Progenitor cell of endocrine pancreas (in vitro differentiated cells): ENCODE measurements around the gene ZNF407. TPM values are rescaled to one million over a fixed set of nuclear protein-coding genes. Genes with fewer than 3 reads are reported as not detected.

ENCODE experiments used
- DNase-seq: peaks from one replicate; pipeline ENCODE4 v3.0.0; 2021; ENCODE audit warnings: low spot score; ENCODE audit not compliant: unreplicated experiment
- H3K27ac Mint-ChIP-seq: 2 replicates; pipeline ENCODE4 v1.8.0; 2021; ENCODE audit warnings: mild to moderate bottlenecking, moderate library complexity, mixed read lengths
- H3K27me3 Mint-ChIP-seq: 2 replicates; pipeline ENCODE4 v1.8.0; 2021; ENCODE audit warnings: mixed read lengths
- H3K36me3 Mint-ChIP-seq: 2 replicates; pipeline ENCODE4 v1.8.0; 2022; ENCODE audit warnings: mixed read lengths; ENCODE audit not compliant: insufficient read depth
- H3K4me1 Mint-ChIP-seq: 2 replicates; pipeline ENCODE4 v1.8.0; 2021; ENCODE audit warnings: low read depth, mixed read lengths
- H3K4me3 Mint-ChIP-seq: 2 replicates; pipeline ENCODE4 v1.8.0; 2021; ENCODE audit warnings: low read depth, mild to moderate bottlenecking, moderate library complexity, mixed read lengths
- H3K9me3 Mint-ChIP-seq: 2 replicates; pipeline ENCODE4 v1.8.0; 2021; ENCODE audit warnings: low read depth, mixed read lengths
- CTCF ChIP-seq: fragments of 200-600 bp; sonication (generic); IDR thresholded peaks from one replicate; pipeline ENCODE4 v1.5.0; 2021; ENCODE audit warnings: antibody characterized with exemption, mild to moderate bottlenecking; ENCODE audit not compliant: unreplicated experiment
- total RNA-seq: library from RNA; stranded (reverse); gene quantifications from 2 replicates; pipeline ENCODE4 v1.2.1, GENCODE V29; 2021

ZNF407 gene
- total RNA-seq, 1 donor from 2014 or later = 18.1 TPM

DNA sequence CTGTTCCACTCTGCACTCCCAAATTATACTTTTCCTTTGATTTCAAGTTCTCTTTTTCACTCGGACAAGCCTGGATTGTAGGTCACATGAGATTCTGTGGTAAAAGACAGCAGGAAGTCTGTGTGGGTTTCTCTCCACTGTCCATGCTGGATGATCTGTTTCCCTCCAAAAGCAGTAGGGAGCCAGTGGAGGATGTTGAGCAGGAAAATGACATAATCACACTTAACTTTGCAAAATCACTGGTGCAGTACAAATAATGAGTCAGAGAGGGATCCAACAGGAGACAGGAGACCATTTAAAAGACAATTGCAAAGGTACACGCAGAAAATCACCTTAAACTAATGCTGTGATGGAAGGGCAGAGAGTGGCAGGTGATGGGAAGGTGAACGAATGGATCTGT, 301.3 kb downstream of the ZNF407 start:
- Mint-ChIP-seq H3K27me3 (peaks cover 5% of the 10 kb centered on the region), H3K9me3 (no peaks in the 10 kb centered on the region), H3K36me3 (no peaks in the 10 kb centered on the region), H3K27ac (no peak overlapping the region), H3K4me3 (no peak overlapping the region), H3K4me1 (peaks cover 19% of the 10 kb centered on the region)
- TF ChIP-seq CTCF = no peak
- DNase-seq = no peak

- Mint-ChIP-seq H3K27me3 (peaks cover 5% of the 10 kb centered on the region), H3K4me3 (no peak overlapping the region), H3K9me3 (no peaks in the 10 kb centered on the region), H3K36me3 (no peaks in the 10 kb centered on the region), H3K27ac (no peak overlapping the region), H3K4me1 (peaks cover 19% of the 10 kb centered on the region)
- no peak for DNase-seq
- no peak for TF ChIP-seq CTCF
Measured at GRCh38 chr18:74899554-74899953, 301.9 kb downstream of the ZNF407 start.

GRCh38 chr18:74901362-74902146, 303.9 kb downstream of the ZNF407 start:
- DNase-seq = no peak
- no peak overlapping the region for H3K27ac Mint-ChIP-seq
- H3K9me3 Mint-ChIP-seq = no peaks in the 10 kb centered on the region
- H3K4me3 Mint-ChIP-seq = no peak overlapping the region
- H3K36me3 Mint-ChIP-seq = no peaks in the 10 kb centered on the region
- H3K27me3 Mint-ChIP-seq = peaks cover 5% of the 10 kb centered on the region
- H3K4me1 Mint-ChIP-seq = peaks cover 8% of the 10 kb centered on the region
- TF ChIP-seq CTCF = no peak

DNA sequence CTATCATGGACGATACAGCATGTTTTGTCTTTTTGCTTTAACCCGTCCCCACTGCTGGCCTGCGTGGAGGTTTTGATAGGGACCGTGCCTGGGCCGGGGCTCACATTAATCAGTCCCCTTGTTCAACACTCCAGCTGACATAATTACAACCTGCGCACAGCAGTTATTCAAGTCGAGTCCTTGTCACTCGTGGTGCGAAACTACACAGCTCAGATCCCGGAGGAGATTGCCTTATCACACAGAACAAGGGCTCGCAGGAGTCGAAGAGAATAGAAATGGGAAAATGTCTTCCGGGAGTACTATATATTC, 304.4 kb downstream of the ZNF407 start:
- H3K4me3 Mint-ChIP-seq = no peak overlapping the region
- DNase-seq = no peak
- H3K27ac Mint-ChIP-seq = no peak overlapping the region
- H3K36me3 Mint-ChIP-seq = no peaks in the 10 kb centered on the region
- no peak for TF ChIP-seq CTCF
- no peaks in the 10 kb centered on the region for H3K9me3 Mint-ChIP-seq
- peaks cover 4% of the 10 kb centered on the region for H3K4me1 Mint-ChIP-seq
- peaks cover 5% of the 10 kb centered on the region for H3K27me3 Mint-ChIP-seq

- Mint-ChIP-seq H3K36me3 (no peaks in the 10 kb centered on the region), H3K4me1 (no peaks in the 10 kb centered on the region), H3K4me3 (no peak overlapping the region), H3K27ac (no peak overlapping the region), H3K27me3 (no peaks in the 10 kb centered on the region), H3K9me3 (no peaks in the 10 kb centered on the region)
- TF ChIP-seq CTCF = no peak
- no peak for DNase-seq
Measured at GRCh38 chr18:74905247-74905646, 307.6 kb downstream of the ZNF407 start.
